ENCODE results near the gene AFG3L2. TPM values are rescaled to one million over a fixed set of nuclear protein-coding genes. Genes with fewer than 3 reads are reported as not detected.

Gene AFG3L2
- total and polyA plus RNA-seq, 9 of the 15 experiments (the other 6 are each of a cell fraction or from before 2014, with no cell fraction given) = 24.1 to 109 (median 84.0) TPM

DNA sequence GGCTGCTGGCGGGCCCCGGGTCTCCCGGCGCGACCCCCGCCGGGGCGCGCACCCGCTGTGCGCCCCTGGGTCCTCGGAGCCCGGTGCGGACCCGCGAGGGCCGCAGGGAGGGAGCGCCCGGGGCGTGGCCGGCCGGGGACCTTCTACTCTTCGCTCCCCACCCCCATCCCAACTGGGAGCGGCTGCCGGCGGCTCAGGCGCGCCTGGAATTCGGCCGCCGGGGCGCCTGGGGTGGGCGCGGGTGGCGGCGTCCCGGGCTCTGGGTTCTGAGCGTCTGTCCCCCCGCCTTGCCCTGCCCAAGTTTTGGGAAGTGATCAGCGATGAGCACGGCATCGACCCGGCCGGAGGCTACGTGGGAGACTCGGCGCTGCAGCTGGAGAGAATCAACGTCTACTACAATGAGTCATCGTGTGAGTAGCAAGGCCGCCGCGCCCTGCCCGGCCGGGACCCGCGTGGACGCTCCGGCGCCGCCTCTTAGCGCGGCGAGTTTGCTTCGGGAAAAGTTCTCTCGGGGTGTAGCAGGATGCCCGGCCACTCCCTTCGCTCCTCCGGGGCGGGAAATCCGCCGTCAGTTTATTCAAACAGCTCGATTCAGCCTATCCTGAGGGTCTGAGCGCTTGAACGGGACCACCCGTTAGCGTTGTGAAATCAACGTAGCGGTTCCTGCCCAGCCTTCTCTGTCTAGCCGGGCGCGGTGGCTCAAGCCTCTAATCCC, 68.5 kb downstream of the AFG3L2 start (continued):
- TF ChIP-seq ZBTB40 (IDR thresholded peaks at IDR 0.05) (no peak), ZBTB40 (CRISPR knock-in tag; IDR thresholded peaks at IDR 0.05) (no peak), LARP7 (IDR thresholded peaks at IDR 0.05) (no peak), ZNF12 (CRISPR knock-in tag; IDR thresholded peaks at IDR 0.05) (no peak), ZNF239 (CRISPR knock-in tag; IDR thresholded peaks at IDR 0.05) (no peak), PPARD (CRISPR knock-in tag; IDR thresholded peaks at IDR 0.05) (no peak), ZNF778 (CRISPR knock-in tag; IDR thresholded peaks at IDR 0.05) (no peak), MED1 (CRISPR knock-in tag; IDR thresholded peaks at IDR 0.05; ENCODE audit: borderline replicate concordance) (no peak), SMC3 (conservative IDR thresholded peaks at IDR 0.05; ENCODE audit: insufficient read depth, low read depth, low read length) (no peak), NELFE (IDR thresholded peaks at IDR 0.05; ENCODE audit: insufficient read depth, insufficient read length) (no peak), ZBTB17 (CRISPR knock-in tag; IDR thresholded peaks at IDR 0.05) (peak; percentile 64; the same call in 1 of the 2 replicates), PTBP1 (IDR thresholded peaks at IDR 0.05; ENCODE audit: low read depth, low read length) (no peak), GTF2B (IDR thresholded peaks at IDR 0.05; ENCODE audit: extremely low read depth, insufficient read length) (no peak)
- TF ChIP-seq, protein P1, sequence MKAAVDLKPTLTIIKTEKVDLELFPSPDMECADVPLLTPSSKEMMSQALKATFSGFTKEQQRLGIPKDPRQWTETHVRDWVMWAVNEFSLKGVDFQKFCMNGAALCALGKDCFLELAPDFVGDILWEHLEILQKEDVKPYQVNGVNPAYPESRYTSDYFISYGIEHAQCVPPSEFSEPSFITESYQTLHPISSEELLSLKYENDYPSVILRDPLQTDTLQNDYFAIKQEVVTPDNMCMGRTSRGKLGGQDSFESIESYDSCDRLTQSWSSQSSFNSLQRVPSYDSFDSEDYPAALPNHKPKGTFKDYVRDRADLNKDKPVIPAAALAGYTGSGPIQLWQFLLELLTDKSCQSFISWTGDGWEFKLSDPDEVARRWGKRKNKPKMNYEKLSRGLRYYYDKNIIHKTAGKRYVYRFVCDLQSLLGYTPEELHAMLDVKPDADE (conservative IDR thresholded peaks at IDR 0.05; ENCODE audit: control insufficient read depth, low read depth, low read length) = peak; percentile 33; the same call in 1 of the 2 replicates
- TF ChIP-seq, protein P2, sequence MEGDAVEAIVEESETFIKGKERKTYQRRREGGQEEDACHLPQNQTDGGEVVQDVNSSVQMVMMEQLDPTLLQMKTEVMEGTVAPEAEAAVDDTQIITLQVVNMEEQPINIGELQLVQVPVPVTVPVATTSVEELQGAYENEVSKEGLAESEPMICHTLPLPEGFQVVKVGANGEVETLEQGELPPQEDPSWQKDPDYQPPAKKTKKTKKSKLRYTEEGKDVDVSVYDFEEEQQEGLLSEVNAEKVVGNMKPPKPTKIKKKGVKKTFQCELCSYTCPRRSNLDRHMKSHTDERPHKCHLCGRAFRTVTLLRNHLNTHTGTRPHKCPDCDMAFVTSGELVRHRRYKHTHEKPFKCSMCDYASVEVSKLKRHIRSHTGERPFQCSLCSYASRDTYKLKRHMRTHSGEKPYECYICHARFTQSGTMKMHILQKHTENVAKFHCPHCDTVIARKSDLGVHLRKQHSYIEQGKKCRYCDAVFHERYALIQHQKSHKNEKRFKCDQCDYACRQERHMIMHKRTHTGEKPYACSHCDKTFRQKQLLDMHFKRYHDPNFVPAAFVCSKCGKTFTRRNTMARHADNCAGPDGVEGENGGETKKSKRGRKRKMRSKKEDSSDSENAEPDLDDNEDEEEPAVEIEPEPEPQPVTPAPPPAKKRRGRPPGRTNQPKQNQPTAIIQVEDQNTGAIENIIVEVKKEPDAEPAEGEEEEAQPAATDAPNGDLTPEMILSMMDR (IDR thresholded peaks at IDR 0.05 in 2 of 3, conservative IDR thresholded peaks at IDR 0.05 in 1 of 3; ENCODE audit: insufficient read depth in 2 of 3, low read depth in 1 of 3, low read length in 3 of 3) = no peak
